ENCODE results near the gene CCRL2.

DNA sequence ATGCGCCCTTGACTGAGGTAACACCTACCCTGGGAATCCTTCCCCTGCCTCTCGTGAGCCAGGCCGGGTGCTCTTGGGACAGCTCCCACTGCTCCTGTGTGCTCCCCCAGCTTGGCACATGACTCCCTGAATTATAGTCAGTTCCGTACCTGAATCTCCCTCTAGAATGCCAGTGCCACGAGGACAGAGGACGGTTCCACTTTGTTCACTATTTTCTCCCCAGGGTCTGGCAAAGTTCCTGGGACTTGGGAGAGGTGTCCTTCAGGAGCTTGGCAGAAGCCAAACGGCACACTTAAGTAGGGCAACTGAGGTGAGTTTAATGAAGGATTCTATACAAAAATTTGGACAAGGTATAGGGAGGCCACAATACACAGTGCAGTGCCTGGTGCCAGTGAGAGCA lies 9.9 kb upstream of the CCRL2 start:
- TF ChIP-seq CTCF (IDR thresholded peaks at IDR 0.05) (no peak), POLR2A (IDR thresholded peaks at IDR 0.05) (no peak)

All from heart left ventricle (tissue), 13 donors.